DOHH2 (cell line): Measurements from ENCODE around the gene TRPM3.
"Not testable (repeated sequence)": the region's sequence is repeated elsewhere in the genome, so short reads cannot be mapped to it uniquely, and the experiment has no call there.

Experiments used
- H3F3A ChIP-seq: fragments of 200-600 bp; sonication (generic), shearing (Covaris generic); 2 replicates; pipeline ENCODE4 v1.6.0; 2016; ENCODE audit warnings: antibody characterized with exemption, mild to moderate bottlenecking; ENCODE audit not compliant: control insufficient read depth, insufficient read depth
- H3K27ac ChIP-seq: fragments of 200-600 bp; sonication (generic); 2 replicates; pipeline ENCODE4 v1.5.1; 2014; ENCODE audit warnings: low read depth, mild to moderate bottlenecking, low read length, moderate library complexity
- H3K27me3 ChIP-seq: fragments of 200-600 bp; sonication (generic); 2 replicates; pipeline ENCODE4 v1.6.1; 2014; ENCODE audit warnings: mild to moderate bottlenecking, low read length, mixed read lengths; ENCODE audit not compliant: control insufficient read depth
- H3K36me3 ChIP-seq: fragments of 200-600 bp; sonication (generic); 2 replicates; pipeline ENCODE4 v1.6.1; 2014; ENCODE audit warnings: mild to moderate bottlenecking, low read length, moderate library complexity, mixed read lengths; ENCODE audit not compliant: control insufficient read depth
- H3K4me1 ChIP-seq: fragments of 200-600 bp; sonication (generic); 2 replicates; pipeline ENCODE4 v1.6.1; 2014; ENCODE audit warnings: mild to moderate bottlenecking, low read length, mixed read lengths; ENCODE audit not compliant: control insufficient read depth
- H3K4me2 ChIP-seq: fragments of 200-600 bp; sonication (generic); 2 replicates; pipeline ENCODE4 v1.6.0; 2014; ENCODE audit warnings: mild to moderate bottlenecking, low read length, moderate library complexity
- H3K4me3 ChIP-seq: fragments of 200-600 bp; sonication (generic); 2 replicates; pipeline ENCODE4 v1.5.1; 2014; ENCODE audit warnings: mild to moderate bottlenecking, low read length, mixed read lengths
- H3K79me2 ChIP-seq: fragments of 200-600 bp; sonication (generic); 2 replicates; pipeline ENCODE4 v1.6.1; 2014; ENCODE audit warnings: mild to moderate bottlenecking, low read length, mixed read lengths; ENCODE audit not compliant: control insufficient read depth
- H3K9me2 ChIP-seq: fragments of 200-600 bp; sonication (generic); replicated peaks from 2 replicates; pipeline ENCODE4 v1.6.1; 2014; ENCODE audit warnings: mild to moderate bottlenecking, low read length, mixed read lengths; ENCODE audit not compliant: control insufficient read depth
- H3K9me3 ChIP-seq: fragments of 200-600 bp; sonication (generic); 2 replicates; pipeline ENCODE4 v1.6.1; 2014; ENCODE audit warnings: antibody characterized with exemption, low read length, mixed read lengths; ENCODE audit not compliant: control insufficient read depth, insufficient read depth
- H4K20me1 ChIP-seq: fragments of 200-600 bp; sonication (generic); 2 replicates; pipeline ENCODE4 v1.6.0; 2014; ENCODE audit warnings: low read depth, mild to moderate bottlenecking, antibody characterized with exemption, low read length, moderate library complexity; ENCODE audit not compliant: control insufficient read depth, insufficient read depth
- EZH2phosphoT487 ChIP-seq: fragments of 200-600 bp; sonication (generic); IDR thresholded peaks from 2 replicates; pipeline ENCODE4 v1.6.1; 2017; ENCODE audit warnings: borderline replicate concordance, mild to moderate bottlenecking, antibody characterized with exemption, low read length, moderate library complexity, mixed read lengths
- TF ChIP-seq, protein P1 (sequence below): fragments of 200-600 bp; sonication (generic); IDR thresholded peaks from one replicate; pipeline ENCODE4 v1.5.1; 2014; ENCODE audit warnings: antibody characterized with exemption, mild to moderate bottlenecking, low read depth, low read length; ENCODE audit not compliant: poor library complexity, severe bottlenecking

Gene TRPM3

DNA sequence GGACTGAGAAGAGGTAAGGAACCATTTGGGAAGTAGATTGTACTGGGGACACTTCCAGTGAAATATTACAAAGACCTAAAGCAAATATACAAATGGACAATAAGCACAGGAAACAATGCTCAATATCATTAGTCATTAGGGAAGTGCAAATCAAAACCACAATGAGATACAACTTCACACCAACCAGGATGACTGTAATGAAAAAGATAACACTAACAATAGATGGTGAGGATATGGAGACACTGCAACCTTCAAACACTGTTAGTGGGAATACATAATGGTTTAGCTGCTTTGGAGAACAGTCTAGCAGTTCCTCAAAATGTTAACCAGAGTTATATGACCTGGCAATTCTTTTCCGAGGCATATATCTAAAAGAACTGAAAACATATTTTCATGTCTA lies 149.7 kb downstream of the TRPM3 start:
- Histone ChIP-seq H3K9me2 (no peaks in the 10 kb centered on the region), H3K4me2 (no peak overlapping the region), H3K4me3 (no peak overlapping the region), H4K20me1 (no peaks in the 10 kb centered on the region), H3K27me3 (no peaks in the 10 kb centered on the region), H3K36me3 (no peaks in the 10 kb centered on the region), H3K4me1 (no peaks in the 10 kb centered on the region), H3K79me2 (no peaks in the 10 kb centered on the region), H3K27ac (no peak overlapping the region), H3F3A (no peaks in the 10 kb centered on the region), H3K9me3 (no peaks in the 10 kb centered on the region)
- TF ChIP-seq, protein P1, sequence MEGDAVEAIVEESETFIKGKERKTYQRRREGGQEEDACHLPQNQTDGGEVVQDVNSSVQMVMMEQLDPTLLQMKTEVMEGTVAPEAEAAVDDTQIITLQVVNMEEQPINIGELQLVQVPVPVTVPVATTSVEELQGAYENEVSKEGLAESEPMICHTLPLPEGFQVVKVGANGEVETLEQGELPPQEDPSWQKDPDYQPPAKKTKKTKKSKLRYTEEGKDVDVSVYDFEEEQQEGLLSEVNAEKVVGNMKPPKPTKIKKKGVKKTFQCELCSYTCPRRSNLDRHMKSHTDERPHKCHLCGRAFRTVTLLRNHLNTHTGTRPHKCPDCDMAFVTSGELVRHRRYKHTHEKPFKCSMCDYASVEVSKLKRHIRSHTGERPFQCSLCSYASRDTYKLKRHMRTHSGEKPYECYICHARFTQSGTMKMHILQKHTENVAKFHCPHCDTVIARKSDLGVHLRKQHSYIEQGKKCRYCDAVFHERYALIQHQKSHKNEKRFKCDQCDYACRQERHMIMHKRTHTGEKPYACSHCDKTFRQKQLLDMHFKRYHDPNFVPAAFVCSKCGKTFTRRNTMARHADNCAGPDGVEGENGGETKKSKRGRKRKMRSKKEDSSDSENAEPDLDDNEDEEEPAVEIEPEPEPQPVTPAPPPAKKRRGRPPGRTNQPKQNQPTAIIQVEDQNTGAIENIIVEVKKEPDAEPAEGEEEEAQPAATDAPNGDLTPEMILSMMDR = no peak
- TF ChIP-seq EZH2phosphoT487 = no peak

DNA sequence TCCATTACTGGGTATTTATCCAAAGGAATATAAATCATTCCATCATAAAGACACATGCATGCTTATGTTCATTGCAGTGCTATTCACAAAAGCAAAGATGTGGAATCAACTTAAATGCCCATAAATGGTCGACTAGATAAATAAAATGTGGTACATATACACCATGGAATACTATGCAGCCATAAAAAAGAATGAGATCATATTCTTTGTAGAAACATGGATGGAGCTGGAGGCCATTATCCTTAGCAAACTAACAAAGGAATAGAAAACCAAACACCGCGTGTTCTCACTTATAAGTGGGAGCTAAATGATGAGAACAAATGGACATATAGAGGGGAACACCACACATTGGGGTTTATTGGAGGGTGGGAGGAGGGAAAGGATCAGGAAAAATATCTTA lies 155.0 kb downstream of the TRPM3 start:
- H3K27me3 ChIP-seq, H3K4me2 ChIP-seq, H3K27ac ChIP-seq, H3K9me2 ChIP-seq, H3F3A ChIP-seq, H3K79me2 ChIP-seq, H3K9me3 ChIP-seq, H3K36me3 ChIP-seq, H4K20me1 ChIP-seq, H3K4me1 ChIP-seq, H3K4me3 ChIP-seq: not testable (repeated sequence)

DNA sequence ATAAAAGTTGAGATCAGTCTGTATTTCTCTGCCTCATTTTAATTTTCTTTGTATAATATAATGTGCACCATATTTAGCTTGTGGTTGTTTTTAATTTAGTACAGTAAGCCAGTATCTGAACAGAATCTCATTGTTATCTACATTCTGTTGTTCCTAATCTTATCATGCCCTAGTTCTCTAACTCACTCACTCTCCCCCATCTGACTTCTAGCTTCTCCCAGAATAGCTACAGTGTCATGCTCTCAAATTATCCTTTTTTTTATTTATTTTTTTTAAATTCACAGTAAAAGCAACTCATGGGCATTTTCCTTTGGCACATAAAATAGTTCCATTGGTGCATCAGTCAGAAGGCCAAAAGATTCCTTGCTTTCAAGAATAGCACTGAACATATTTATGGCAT lies 156.6 kb downstream of the TRPM3 start:
- Histone ChIP-seq H3K4me2 (no peak overlapping the region), H3K9me3 (no peaks in the 10 kb centered on the region), H3K36me3 (no peaks in the 10 kb centered on the region), H3K27me3 (no peaks in the 10 kb centered on the region), H3K4me3 (no peak overlapping the region), H3K9me2 (no peaks in the 10 kb centered on the region), H3K79me2 (no peaks in the 10 kb centered on the region), H3K27ac (no peak overlapping the region), H4K20me1 (no peaks in the 10 kb centered on the region), H3K4me1 (no peaks in the 10 kb centered on the region), H3F3A (no peaks in the 10 kb centered on the region)
- no peak for TF ChIP-seq EZH2phosphoT487
- TF ChIP-seq, protein P1 = no peak

DNA sequence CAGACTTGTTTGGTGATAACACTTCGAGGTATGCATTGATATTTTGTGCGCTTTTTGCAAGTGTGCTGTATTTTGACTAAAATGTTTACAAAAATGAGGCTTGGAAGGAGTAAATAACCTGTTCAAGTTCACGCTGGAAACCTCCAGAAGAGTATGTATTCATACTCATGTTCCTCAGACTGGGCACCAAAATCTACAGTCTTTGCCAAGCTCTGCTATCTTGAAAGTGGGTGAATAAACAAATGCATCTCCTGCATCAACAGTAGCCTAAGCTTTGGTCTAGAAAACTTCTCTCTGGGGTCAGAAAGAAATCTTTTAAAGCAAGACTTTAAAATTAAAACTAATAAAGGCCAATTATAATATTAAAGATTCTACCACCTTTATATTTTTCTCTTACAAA lies 157.9 kb downstream of the TRPM3 start:
- no peaks in the 10 kb centered on the region for H3K9me3 ChIP-seq
- no peaks in the 10 kb centered on the region for H3K27me3 ChIP-seq
- H3K27ac ChIP-seq = no peak overlapping the region
- no peak overlapping the region for H3K4me3 ChIP-seq
- no peaks in the 10 kb centered on the region for H4K20me1 ChIP-seq
- no peak overlapping the region for H3K4me2 ChIP-seq
- H3K9me2 ChIP-seq = no peaks in the 10 kb centered on the region
- H3K36me3 ChIP-seq = no peaks in the 10 kb centered on the region
- TF ChIP-seq EZH2phosphoT487 = no peak
- TF ChIP-seq, protein P1 = no peak
- H3K79me2 ChIP-seq = no peaks in the 10 kb centered on the region
- H3F3A ChIP-seq = no peaks in the 10 kb centered on the region
- no peaks in the 10 kb centered on the region for H3K4me1 ChIP-seq
